CD14-positive monocyte (primary cell): ENCODE results near the gene KLRF1. TPM values are rescaled to one million over a fixed set of nuclear protein-coding genes. Genes with fewer than 3 reads are reported as not detected.
A peak's percentile ranks its signal among the peaks of the same experiment; 100 is the strongest.

Source experiments
- DNase-seq, 3 donors: peaks; one replicate each; pipeline ENCODE4 v3.0.0-alpha.2; 2011 to 2022
- H2AFZ ChIP-seq: 2 replicates; pipeline ENCODE4 v1.6.0; 2012; ENCODE audit warnings: mild to moderate bottlenecking, low read depth, low read length, inconsistent platforms; ENCODE audit not compliant: insufficient read depth, poor library complexity, severe bottlenecking
- H3K27ac ChIP-seq, 2 donors: 1 replicate in 1 of 2; 2 replicates in 1 of 2; pipeline ENCODE4 v1.5.1; 2012 to 2013; ENCODE audit warnings: low read length in 2 of 2, control low read depth in 1 of 2, inconsistent platforms in 1 of 2, low read depth in 1 of 2, mild to moderate bottlenecking in 1 of 2
- H3K27me3 ChIP-seq, 2 donors: one replicate each; pipeline versions ENCODE4 v1.6.0 to v1.6.1; 2011 to 2013; ENCODE audit warnings: low read length in 2 of 2; ENCODE audit not compliant: control insufficient read depth in 2 of 2, insufficient read depth in 2 of 2
- H3K36me3 ChIP-seq, 2 donors: replicated peaks in 1 of 2; 1 replicate in 1 of 2; 2 replicates in 1 of 2; pipeline versions ENCODE4 v1.5.1 to v1.6.1; 2012 to 2013; ENCODE audit warnings: low read length in 2 of 2, control low read depth in 1 of 2, inconsistent platforms in 1 of 2, mild to moderate bottlenecking in 1 of 2; ENCODE audit not compliant: insufficient read depth in 2 of 2, control insufficient read depth in 1 of 2
- H3K4me1 ChIP-seq, 2 donors: 1 replicate in 1 of 2; 2 replicates in 1 of 2; pipeline versions ENCODE4 v1.5.1 to v1.6.1; 2012 to 2013; ENCODE audit warnings: low read length in 2 of 2, control low read depth in 1 of 2, inconsistent platforms in 1 of 2, mild to moderate bottlenecking in 1 of 2, moderate library complexity in 1 of 2; ENCODE audit not compliant: insufficient read depth in 2 of 2, control insufficient read depth in 1 of 2
- H3K4me2 ChIP-seq: replicated peaks from 2 replicates; pipeline ENCODE3; 2012; ENCODE audit warnings: low read length, moderate library complexity, mild to moderate bottlenecking; ENCODE audit not compliant: poor library complexity, severe bottlenecking; ENCODE audit errors: extremely low read depth
- H3K4me3 ChIP-seq, 3 experiments: fragments of 200-600 bp in 1 of 3; sonication (generic) in 1 of 3; replicated peaks in 1 of 3; 1 replicate in 2 of 3; 2 replicates in 1 of 3; pipeline ENCODE4 v1.5.1; 2011 to 2013; ENCODE audit warnings: low read length in 3 of 3, mild to moderate bottlenecking in 3 of 3, control low read depth in 2 of 3, low read depth in 2 of 3, inconsistent platforms in 1 of 3, moderate library complexity in 1 of 3
- H3K79me2 ChIP-seq: 2 replicates; pipeline ENCODE4 v1.6.0; 2012; ENCODE audit warnings: mild to moderate bottlenecking, control low read depth, inconsistent platforms, low read length, moderate library complexity; ENCODE audit not compliant: insufficient read depth
- H3K9ac ChIP-seq: 2 replicates; pipeline ENCODE4 v1.6.0; 2017; ENCODE audit warnings: low read length, mild to moderate bottlenecking; ENCODE audit not compliant: insufficient read depth, poor library complexity, severe bottlenecking
- H3K9me3 ChIP-seq, 2 donors: replicated peaks in 1 of 2; 1 replicate in 1 of 2; 2 replicates in 1 of 2; pipeline versions ENCODE4 v1.5.1 to v1.6.1; 2012 to 2013; ENCODE audit warnings: low read length in 2 of 2, control low read depth in 1 of 2; ENCODE audit not compliant: control insufficient read depth in 1 of 2, insufficient read depth in 1 of 2
- H4K20me1 ChIP-seq: 2 replicates; pipeline ENCODE4 v1.6.0; 2012; ENCODE audit warnings: mild to moderate bottlenecking, low read length, control low read depth, moderate library complexity; ENCODE audit not compliant: insufficient read depth
- H3K27ac Mint-ChIP-seq, 7 donors: one replicate each; pipeline ENCODE4 v1.8.0; 2020; ENCODE audit warnings: mild to moderate bottlenecking in 7 of 7, mixed read lengths in 7 of 7, moderate library complexity in 6 of 7, inconsistent platforms in 2 of 7
- H3K27me3 Mint-ChIP-seq, 3 donors: one replicate each; pipeline ENCODE4 v1.8.0; 2021 to 2022; ENCODE audit warnings: low read depth in 3 of 3, mild to moderate bottlenecking in 3 of 3, mixed read lengths in 3 of 3, moderate library complexity in 3 of 3, inconsistent platforms in 1 of 3
- H3K36me3 Mint-ChIP-seq, 2 donors: one replicate each; pipeline ENCODE4 v1.8.0; 2020; ENCODE audit warnings: mixed read lengths in 2 of 2, inconsistent platforms in 1 of 2, mild to moderate bottlenecking in 1 of 2
- H3K4me1 Mint-ChIP-seq: one replicate; pipeline ENCODE4 v1.8.0; 2020; ENCODE audit warnings: mild to moderate bottlenecking, mixed read lengths
- H3K4me3 Mint-ChIP-seq, 2 donors: one replicate each; pipeline ENCODE4 v1.8.0; 2020; ENCODE audit warnings: mild to moderate bottlenecking in 2 of 2, mixed read lengths in 2 of 2, moderate library complexity in 1 of 2
- H3K9me3 Mint-ChIP-seq, 7 donors: one replicate each; pipeline ENCODE4 v1.8.0; 2020 to 2022; ENCODE audit warnings: mixed read lengths in 7 of 7, mild to moderate bottlenecking in 6 of 7, moderate library complexity in 6 of 7, inconsistent platforms in 2 of 7
- CTCF ChIP-seq: fragments of 200-600 bp; IDR thresholded peaks from one replicate; pipeline ENCODE4 v1.8.0; 2022; ENCODE audit warnings: antibody characterized with exemption, mild to moderate bottlenecking
- WGBS: methylation state at CpG from one replicate; pipeline ENCODE4 v1.1.5; 2013; ENCODE audit warnings: missing lambda C conversion rate; ENCODE audit not compliant: insufficient coverage; 5-methylcytosine and 5-hydroxymethylcytosine counted together
- intact Hi-C, 2 donors: fragments of 100-400 bp; cut with micrococcal nuclease; formaldehyde crosslinking; loops; one replicate each; pipeline versions ENCODE4 v1.15.0 to v1.15.1; 2023
- polyA plus RNA-seq, 3 donors: library from polyadenylated mRNA; depleted of rRNA in 1 of 3; unstranded in 2 of 3; stranded (reverse) in 1 of 3; fragments of 300-500 nt in 2 of 3; fragments of >200 nt in 1 of 3; fragmentation: Illumina TruSeq in 2 of 3; gene quantifications; 1 replicate in 2 of 3; 2 replicates in 1 of 3; pipeline ENCODE4 v1.2.3, GENCODE V29; 2012 to 2021

KLRF1 gene
- polyA plus RNA-seq, 3 donors, result 0.45 to 2.2 (median 1.0) TPM

- no peaks in the 10 kb centered on the region for H3K27me3 ChIP-seq
- peak overlapping the region in 1 of 2 donors; percentile 94 for H3K27ac ChIP-seq
- H4K20me1 ChIP-seq, result peaks cover 41% of the 10 kb centered on the region
- peaks cover 34% of the 10 kb centered on the region for H3K4me1 Mint-ChIP-seq
- peak overlapping the region; percentile 73 for H3K4me2 ChIP-seq
- no peak overlapping the region for H2AFZ ChIP-seq
- H3K36me3 ChIP-seq, result peaks cover 0 to 11% of the 10 kb centered on the region in 2 donors
- no peak for TF ChIP-seq CTCF
- H3K9ac ChIP-seq, result peak overlapping the region; percentile 79
- H3K9me3 Mint-ChIP-seq, result peaks cover 10 to 15% (median 12%) of the 10 kb centered on the region in 7 donors
- H3K9me3 ChIP-seq, result peaks cover 0 to 7% of the 10 kb centered on the region in 2 donors
- H3K4me3 ChIP-seq, result peak overlapping the region; percentile 81 to 100 (median 83)
- peak in 1 of 3 donors; percentile 23 for DNase-seq
- H3K4me1 ChIP-seq, result peaks cover 17 to 28% of the 10 kb centered on the region in 2 donors
- peak overlapping the region; percentile 83 to 91 for H3K4me3 Mint-ChIP-seq
- intact Hi-C loops, result loop anchor here in 1 of 2 donors (10.0 kb wide), 2 partner anchors 76 to 346 kb away; partner anchors contain the start of gene GABARAPL1
- H3K79me2 ChIP-seq, result peaks cover 58% of the 10 kb centered on the region
- H3K27ac Mint-ChIP-seq, result peak overlapping the region; percentile 68 to 99 (median 96)
- peaks cover 15 to 17% of the 10 kb centered on the region in 2 donors for H3K36me3 Mint-ChIP-seq
- H3K27me3 Mint-ChIP-seq, result no peaks in the 10 kb centered on the region
- no CpG with 5 or more reads among the region's 11 CpGs for WGBS
These were observed 41.1 kb downstream of the KLRF1 start for GRCh38 chr12:9868311-9868801.

- H3K4me3 Mint-ChIP-seq, result peak overlapping the region; percentile 83 to 91
- H3K9me3 ChIP-seq, result peaks cover 0 to 3% of the 10 kb centered on the region in 2 donors
- H4K20me1 ChIP-seq, result peaks cover 35% of the 10 kb centered on the region
- H3K27me3 Mint-ChIP-seq, result no peaks in the 10 kb centered on the region
- peak overlapping the region in 1 of 2 donors; percentile 94 for H3K27ac ChIP-seq
- peaks cover 0 to 5% of the 10 kb centered on the region in 2 donors for H3K36me3 ChIP-seq
- peaks cover 30% of the 10 kb centered on the region for H3K4me1 Mint-ChIP-seq
- no peak for TF ChIP-seq CTCF
- H2AFZ ChIP-seq, result no peak overlapping the region
- H3K27ac Mint-ChIP-seq, result peak overlapping the region; percentile 68 to 99 (median 96)
- intact Hi-C loops, result loop anchor here in 1 of 2 donors (10.0 kb wide), 2 partner anchors 76 to 346 kb away; partner anchors contain the start of gene GABARAPL1
- peak overlapping the region; percentile 81 to 100 (median 83) for H3K4me3 ChIP-seq
- peak overlapping the region; percentile 73 for H3K4me2 ChIP-seq
- H3K4me1 ChIP-seq, result peaks cover 17 to 28% of the 10 kb centered on the region in 2 donors
- WGBS, result no CpG with 5 or more reads among the region's 4 CpGs
- peaks cover 52% of the 10 kb centered on the region for H3K79me2 ChIP-seq
- H3K9me3 Mint-ChIP-seq, result peaks cover 4 to 10% (median 6%) of the 10 kb centered on the region in 7 donors
- no peak for DNase-seq
- no peaks in the 10 kb centered on the region for H3K27me3 ChIP-seq
- peaks cover 10 to 11% of the 10 kb centered on the region in 2 donors for H3K36me3 Mint-ChIP-seq
- peak overlapping the region; percentile 79 for H3K9ac ChIP-seq
These were observed 41.6 kb downstream of the KLRF1 start for GRCh38 chr12:9868951-9869306.
